GM21576 (cell line): ENCODE results near the gene AFG1L.
A peak's percentile ranks its signal among the peaks of the same experiment; 100 is the strongest.
"Not testable (repeated sequence)": the region's sequence is repeated elsewhere in the genome, so short reads cannot be mapped to it uniquely, and the experiment has no call there.

ENCODE experiments used
- ATAC-seq: cut with Tn5 transposase; IDR thresholded peaks from one replicate; pipeline ENCODE4 v1.9.1; 2021; ENCODE audit warnings: mild to moderate bottlenecking, moderate library complexity; ENCODE audit not compliant: unreplicated experiment

The AFG1L gene

DNA sequence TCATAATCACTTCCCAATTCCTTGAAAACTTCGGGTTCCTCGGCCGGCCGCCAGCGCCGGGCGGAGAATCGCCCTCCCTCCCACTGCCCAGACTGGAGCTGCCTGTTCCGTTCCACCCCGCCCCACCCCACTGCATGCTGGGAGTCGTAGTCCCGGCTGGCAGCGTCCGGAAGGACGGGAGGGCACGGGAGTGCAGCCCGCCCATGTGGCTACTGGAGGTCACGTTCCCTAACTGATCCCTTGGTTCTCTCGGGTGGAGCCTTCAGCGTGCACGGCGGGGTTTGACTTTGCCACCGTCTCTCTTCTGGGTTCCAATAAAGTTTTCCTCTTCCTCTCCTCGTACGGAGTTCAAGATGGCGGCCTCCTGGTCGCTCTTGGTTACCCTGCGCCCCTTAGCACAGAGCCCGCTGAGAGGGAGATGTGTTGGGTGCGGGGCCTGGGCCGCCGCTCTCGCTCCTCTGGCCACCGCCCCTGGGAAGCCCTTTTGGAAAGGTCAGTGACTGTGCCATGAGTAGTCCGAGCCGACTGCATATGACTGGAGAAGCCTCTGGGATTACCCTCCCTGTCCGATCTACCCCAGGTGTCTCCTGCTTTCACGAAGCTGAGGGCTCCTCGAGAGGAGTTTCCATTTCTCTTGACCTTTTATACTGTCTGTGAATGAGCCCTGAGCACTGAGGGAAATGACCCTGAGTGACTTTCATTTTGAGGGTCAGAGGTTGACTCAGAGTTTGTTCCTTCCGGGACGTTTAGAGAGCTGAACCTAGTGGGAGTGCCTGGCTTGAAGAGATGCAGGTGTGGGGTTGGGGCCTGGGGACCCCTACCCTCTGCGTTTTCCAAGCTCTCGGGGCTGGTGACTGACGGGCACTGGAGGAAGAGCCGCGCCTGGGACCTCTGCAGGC lies at the start of gene AFG1L:
Gene AFG1L (plus strand): TSS at position 328 of the 899 bp plus-strand sequence. CDS start 26 bp downstream, at position 354.
- peak; percentile 87 for ATAC-seq

- ATAC-seq, result not testable (repeated sequence)
These were observed 49.8 kb upstream of the AFG1L start for GRCh38 chr6:108245095-108245494.

DNA sequence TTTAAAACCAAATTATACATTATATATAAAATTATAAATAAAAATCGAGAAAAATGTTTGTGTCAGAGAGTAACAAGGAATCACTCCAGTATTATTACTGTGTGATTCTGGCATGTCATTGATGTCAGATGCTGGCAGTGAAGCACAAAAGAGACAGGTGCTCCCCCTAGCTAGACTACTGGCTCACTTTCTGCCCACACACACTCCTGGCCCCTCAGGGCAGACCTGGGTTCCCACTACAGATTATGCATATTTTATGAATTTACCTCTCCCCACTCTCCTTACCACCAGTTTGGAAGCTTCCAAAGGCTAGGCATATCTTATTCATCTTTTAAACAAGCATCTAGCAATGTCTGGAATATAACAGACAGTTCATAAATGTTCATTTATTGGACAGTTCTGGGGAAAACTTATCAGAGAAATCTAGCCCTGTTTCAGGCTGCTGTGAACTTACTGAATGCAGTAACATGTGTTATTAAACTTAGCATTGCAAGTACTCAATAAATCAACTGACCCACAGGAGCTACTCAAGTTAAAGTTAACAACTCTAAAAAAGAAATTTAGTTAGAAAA lies 46.8 kb upstream of the AFG1L start:
- no peak for ATAC-seq

DNA sequence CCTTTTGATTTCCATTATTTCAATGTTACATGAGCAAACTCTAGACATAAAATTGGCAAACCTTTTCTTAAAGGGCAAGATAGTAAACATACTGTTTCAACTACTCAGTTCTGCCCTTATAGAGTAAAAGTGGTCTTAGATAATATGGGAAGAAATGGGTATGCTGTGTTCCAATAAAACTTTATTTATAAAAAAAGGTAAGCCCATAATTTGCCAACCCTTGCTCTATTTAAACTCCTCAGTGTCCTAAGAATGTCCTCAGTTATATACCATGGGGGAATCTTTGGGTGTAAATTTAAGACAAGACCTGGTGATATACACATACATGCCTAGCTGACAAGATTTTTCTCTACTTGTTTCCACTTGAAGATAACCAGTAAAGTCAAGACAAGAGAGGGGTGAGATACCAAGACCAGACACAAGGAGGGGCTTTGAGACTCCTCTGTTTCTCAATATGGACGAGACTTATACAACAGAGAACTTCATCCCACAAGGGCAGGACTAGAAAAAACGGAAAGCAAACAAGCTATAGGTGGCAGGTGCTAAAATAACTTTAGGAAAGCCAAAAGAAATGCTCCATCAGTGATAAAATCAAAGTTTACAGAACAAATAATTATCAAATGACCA lies 44.5 kb upstream of the AFG1L start:
- ATAC-seq, result no peak

GRCh38 chr6:108251252-108251651 lies 43.6 kb upstream of the AFG1L start:
- no peak for ATAC-seq

- ATAC-seq, result no peak
These were observed 42.8 kb upstream of the AFG1L start for GRCh38 chr6:108252055-108252454.

DNA sequence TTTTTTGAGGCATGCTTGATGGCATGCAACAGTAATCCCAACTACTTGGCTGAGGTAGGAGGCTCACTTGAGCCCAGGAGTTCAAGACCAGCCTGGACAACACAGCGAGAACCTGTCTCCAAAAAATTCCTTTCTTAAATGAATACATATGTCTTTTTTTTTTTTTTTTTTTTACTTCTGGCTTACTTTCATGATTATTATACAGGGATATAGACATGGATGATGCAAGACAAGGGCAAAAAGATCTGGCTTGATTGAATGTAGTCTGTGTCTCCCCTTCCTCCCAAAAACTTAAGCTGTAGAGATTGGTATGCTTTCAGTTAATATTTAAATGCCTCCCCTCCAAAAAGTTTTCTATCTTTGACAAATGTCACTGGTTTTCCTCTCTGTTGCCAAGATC lies 41.6 kb upstream of the AFG1L start:
- ATAC-seq, result no peak

GRCh38 chr6:108254433-108255410 lies 40.1 kb upstream of the AFG1L start:
- ATAC-seq, result no peak

GRCh38 chr6:108260126-108260808 lies 34.6 kb upstream of the AFG1L start:
- peak; percentile 7 for ATAC-seq

GRCh38 chr6:108260809-108261569 lies 33.9 kb upstream of the AFG1L start, which contains the start of gene SNX3:
Gene SNX3 (minus strand): TSS chr6:108261040. CDS start chr6:108260921, 119 bp downstream.
- ATAC-seq, result peak; percentile 88

DNA sequence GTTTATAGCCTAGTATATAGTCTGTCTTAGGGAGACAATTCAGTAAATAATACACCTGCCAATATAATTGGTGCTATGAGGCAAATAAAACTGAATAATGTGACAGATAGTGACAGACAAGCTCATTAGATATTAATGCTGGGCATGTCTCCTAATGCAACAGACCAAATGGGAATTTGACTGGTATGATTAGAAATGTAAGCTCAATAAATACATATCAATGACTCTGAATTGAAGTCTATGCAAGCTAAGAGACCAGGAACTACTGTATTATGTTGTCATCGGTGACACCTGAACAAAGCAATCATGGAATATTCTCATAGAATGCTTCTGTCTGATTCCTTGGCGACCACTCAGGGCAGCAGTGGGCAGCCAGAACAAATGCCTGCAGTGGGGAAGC lies 31.5 kb upstream of the AFG1L start:
- ATAC-seq, result no peak

- no peak for ATAC-seq
These were observed 26.0 kb upstream of the AFG1L start for GRCh38 chr6:108268845-108269244.

- not testable (repeated sequence) for ATAC-seq
These were observed 24.9 kb upstream of the AFG1L start for GRCh38 chr6:108269955-108270354.

DNA sequence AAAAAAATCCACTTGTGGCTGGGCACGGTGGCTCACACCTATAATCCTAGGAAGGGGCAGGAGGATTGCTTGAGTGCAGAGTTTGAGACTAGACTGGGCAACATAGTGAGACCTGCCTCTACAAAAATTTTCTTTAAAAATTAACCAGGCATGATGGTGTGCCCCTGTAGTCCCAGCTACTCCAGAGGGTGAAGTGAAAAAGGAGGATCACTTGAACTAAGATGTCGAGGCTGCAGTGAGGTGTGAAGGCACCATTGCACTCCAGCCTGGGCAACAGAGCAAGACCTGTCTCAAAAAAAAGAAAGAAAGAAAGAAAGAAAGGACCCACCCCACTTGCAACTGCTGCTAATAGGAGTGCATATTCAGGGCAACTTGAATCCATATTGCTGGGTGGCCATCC lies 20.3 kb upstream of the AFG1L start:
- ATAC-seq, result no peak

GRCh38 chr6:108275976-108276375 lies 18.9 kb upstream of the AFG1L start:
- no peak for ATAC-seq

GRCh38 chr6:108277295-108277694 lies 17.6 kb upstream of the AFG1L start:
- ATAC-seq, result no peak

GRCh38 chr6:108277831-108278230 lies 17.0 kb upstream of the AFG1L start:
- ATAC-seq, result no peak

DNA sequence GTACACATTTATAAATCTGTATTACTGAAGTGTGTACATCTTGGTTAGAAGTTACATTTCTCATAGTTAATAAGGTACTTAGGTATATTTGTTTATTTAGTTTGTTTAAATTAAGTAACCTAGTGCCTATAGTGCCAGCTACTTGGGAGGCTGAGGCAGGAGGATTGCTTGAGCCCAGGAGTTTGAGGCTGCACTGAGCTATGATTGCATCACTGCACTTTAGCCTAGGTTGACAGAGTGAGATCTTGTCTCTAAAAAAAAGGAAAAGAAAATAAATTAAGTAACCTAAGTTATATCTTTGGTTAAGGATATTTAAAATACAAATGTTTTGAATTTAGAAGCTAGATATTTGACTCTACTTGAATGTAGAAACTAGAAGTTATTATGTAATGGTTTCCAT lies 9.5 kb upstream of the AFG1L start:
- no peak for ATAC-seq

DNA sequence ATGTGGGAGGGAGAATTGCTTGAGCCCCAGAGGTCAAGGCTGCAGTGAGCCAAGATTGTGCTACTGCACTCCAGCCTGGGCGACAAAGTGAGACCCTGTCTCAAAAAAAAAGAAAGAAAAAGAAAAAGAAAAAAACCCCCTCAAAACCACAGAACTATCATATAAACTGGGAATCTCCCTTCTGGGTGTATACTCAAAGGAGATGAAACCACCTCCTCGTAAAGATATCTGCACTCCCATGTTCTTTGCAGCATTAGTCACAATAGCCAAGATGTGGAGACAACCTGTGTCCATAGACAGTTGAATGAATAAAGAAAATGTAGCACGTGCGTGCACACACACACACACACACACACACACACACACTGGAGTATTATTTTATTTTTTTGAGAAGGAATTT lies 8.5 kb upstream of the AFG1L start:
- no peak for ATAC-seq
